Measurements from ENCODE around the gene TTLL11.

GRCh38 chr9:121773954-121774714 lies 319.0 kb downstream of the TTLL11 start:
- TF ChIP-seq POLR2AphosphoS5 (IDR thresholded peaks at IDR 0.05), result no peak
- TF ChIP-seq CTCF (IDR thresholded peaks at IDR 0.05), result no peak
- no peak for TF ChIP-seq POLR2A (IDR thresholded peaks at IDR 0.05)
- TF ChIP-seq EP300 (IDR thresholded peaks at IDR 0.05), result no peak

Data from suprapubic skin (tissue), 4 donors.